Left ventricle myocardium inferior (tissue), 1 donor: ENCODE measurements around the gene C1QL1. TPM values are rescaled to one million over a fixed set of nuclear protein-coding genes. Genes with fewer than 3 reads are reported as not detected.

Experiments
- DNase-seq: peaks from one replicate; pipeline ENCODE4 v3.0.0-alpha.2; 2020
- H3K27ac ChIP-seq: fragments of 200-600 bp; replicated peaks from 2 replicates; pipeline ENCODE4 v1.8.0; 2021
- H3K27me3 ChIP-seq: fragments of 200-600 bp; 2 replicates; pipeline ENCODE4 v1.8.0; 2021; ENCODE audit warnings: low read depth
- H3K36me3 ChIP-seq: fragments of 200-600 bp; 2 replicates; pipeline ENCODE4 v1.8.0; 2021
- H3K4me1 ChIP-seq: fragments of 200-600 bp; 2 replicates; pipeline ENCODE4 v1.8.0; 2021
- H3K4me3 ChIP-seq: fragments of 200-600 bp; 2 replicates; pipeline ENCODE4 v1.8.0; 2021; ENCODE audit warnings: mild to moderate bottlenecking, moderate library complexity
- H3K9me3 ChIP-seq: fragments of 200-600 bp; replicated peaks from 2 replicates; pipeline ENCODE4 v1.8.0; 2021
- CTCF ChIP-seq: fragments of 200-600 bp; IDR thresholded peaks from 2 replicates; pipeline ENCODE4 v1.8.0; 2021; ENCODE audit warnings: antibody characterized with exemption, mild to moderate bottlenecking, borderline replicate concordance
- intact Hi-C: fragments of 100-400 bp; cut with micrococcal nuclease; formaldehyde crosslinking; loops from one replicate; pipeline ENCODE4 v1.11.0; 2022
- total RNA-seq: library from RNA; stranded (reverse); fragmentation: NEBNext Ultra II Directional; extraction: Animal tissue kit (Norgen Biotek cat#: 25700); gene quantifications from one replicate; pipeline ENCODE4 v1.2.1, GENCODE V29; 2021
- donor health status: DM: no; HTN: yes; CAD: no; lungs with severe emphysema.

The C1QL1 gene
- total RNA-seq, 1 donor from 2014 or later: 0.74 TPM

DNA sequence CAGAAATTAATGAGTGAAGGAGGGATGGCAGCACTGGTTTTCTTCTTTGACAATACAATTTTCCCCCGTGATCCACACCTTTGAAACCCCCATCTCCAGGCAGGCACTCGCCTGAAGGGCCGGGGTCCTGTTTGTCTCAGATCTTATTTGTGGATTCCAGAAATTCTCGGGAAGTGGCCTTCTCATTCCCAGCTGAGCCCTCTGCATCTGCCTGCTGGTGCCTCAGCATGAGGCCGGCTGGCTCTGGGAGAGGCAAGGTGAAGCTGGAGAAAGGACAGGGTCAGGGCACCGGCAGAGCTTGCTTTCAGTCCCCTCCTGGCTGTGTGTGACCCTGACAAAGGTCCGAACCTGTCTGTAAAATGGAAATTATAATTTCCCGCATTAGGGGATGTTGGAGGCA is 35.8 kb upstream of the C1QL1 start:
- no peak for DNase-seq
- Histone ChIP-seq H3K4me1 (no peaks in the 10 kb centered on the region), H3K27ac (no peak overlapping the region), H3K4me3 (no peak overlapping the region), H3K9me3 (peaks cover 11% of the 10 kb centered on the region), H3K36me3 (no peaks in the 10 kb centered on the region), H3K27me3 (peaks cover 8% of the 10 kb centered on the region)
- TF ChIP-seq CTCF: no peak
- intact Hi-C loops: no loop called here

- no peak for DNase-seq
- Histone ChIP-seq H3K27ac (no peak overlapping the region), H3K4me1 (peaks cover 10% of the 10 kb centered on the region), H3K4me3 (no peak overlapping the region), H3K9me3 (peaks cover 12% of the 10 kb centered on the region), H3K36me3 (no peaks in the 10 kb centered on the region), H3K27me3 (peaks cover 16% of the 10 kb centered on the region)
- intact Hi-C loops: no loop called here
- no peak for TF ChIP-seq CTCF
Measured at GRCh38 chr17:45001310-45001709, 33.2 kb upstream of the C1QL1 start.

DNA sequence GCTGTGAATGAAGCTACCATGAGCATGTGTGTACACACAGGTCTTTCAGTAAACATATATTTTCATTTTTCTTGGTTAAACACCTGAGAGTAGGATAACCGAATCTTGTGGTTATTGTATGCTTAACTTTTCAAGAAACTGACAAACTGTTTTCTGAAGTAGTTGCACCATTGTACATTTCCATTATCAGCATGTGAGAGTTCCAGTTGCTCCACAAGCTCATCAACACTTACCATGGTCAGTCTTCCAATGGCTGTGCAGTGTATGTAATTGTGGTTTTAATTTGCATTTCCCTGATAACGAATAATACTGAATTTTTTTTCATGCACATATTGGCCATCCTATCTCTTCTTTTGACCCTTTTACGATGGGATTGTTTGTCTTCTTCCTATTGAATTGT is 31.3 kb upstream of the C1QL1 start:
- DNase-seq: no peak
- Histone ChIP-seq H3K27me3 (peaks cover 9% of the 10 kb centered on the region), H3K4me1 (peaks cover 17% of the 10 kb centered on the region), H3K27ac (no peak overlapping the region), H3K9me3 (peaks cover 12% of the 10 kb centered on the region), H3K36me3 (no peaks in the 10 kb centered on the region), H3K4me3 (no peak overlapping the region)
- intact Hi-C loops: no loop called here
- no peak for TF ChIP-seq CTCF

DNA sequence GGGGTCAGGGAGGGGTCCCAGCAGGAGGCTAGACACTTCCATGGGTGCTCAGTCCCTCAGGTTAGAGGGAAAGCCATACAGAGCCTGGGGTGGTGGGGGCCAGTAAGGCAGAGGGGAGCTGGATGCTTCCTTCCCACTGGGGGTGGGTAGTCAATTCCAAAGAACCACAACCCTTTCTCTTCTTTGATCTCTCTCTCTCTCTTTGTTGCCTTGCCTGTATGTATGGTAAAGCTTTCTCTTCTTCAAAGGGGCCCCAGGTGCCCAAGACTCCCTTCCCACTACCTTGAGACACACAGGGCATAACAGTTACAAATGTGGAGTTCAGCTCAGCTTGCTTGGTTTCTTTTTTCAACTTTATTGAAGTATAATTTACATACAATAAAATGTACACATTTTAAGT is 30.5 kb upstream of the C1QL1 start:
- no peak overlapping the region for H3K27ac ChIP-seq
- no peak for TF ChIP-seq CTCF
- H3K4me1 ChIP-seq: peaks cover 17% of the 10 kb centered on the region
- peaks cover 12% of the 10 kb centered on the region for H3K9me3 ChIP-seq
- no peaks in the 10 kb centered on the region for H3K36me3 ChIP-seq
- peaks cover 9% of the 10 kb centered on the region for H3K27me3 ChIP-seq
- no peak overlapping the region for H3K4me3 ChIP-seq
- no peak for DNase-seq
- intact Hi-C loops: no loop called here

GRCh38 chr17:44997733-44998520 is 29.8 kb upstream of the C1QL1 start:
- Histone ChIP-seq H3K36me3 (no peaks in the 10 kb centered on the region), H3K27ac (no peak overlapping the region), H3K4me1 (peaks cover 17% of the 10 kb centered on the region), H3K9me3 (peaks cover 12% of the 10 kb centered on the region), H3K27me3 (peaks cover 9% of the 10 kb centered on the region), H3K4me3 (no peak overlapping the region)
- peak; percentile 40 for DNase-seq
- intact Hi-C loops: no loop called here
- TF ChIP-seq CTCF: peak; percentile 12
